PC-3 (cell line): ENCODE measurements around the gene HOXB9. TPM values are rescaled to one million over a fixed set of nuclear protein-coding genes. Genes with fewer than 3 reads are reported as not detected.

ENCODE experiments used
- ATAC-seq: fragments of 200-7000 bp; cut with Tn5 transposase; 2 replicates; pipeline ENCODE4 v1.9.1; 2020; ENCODE audit warnings: mild to moderate bottlenecking, moderate library complexity
- BruUV-seq: library from RNA; stranded (reverse); fragments of 400-500 nt; replicated peaks from 2 replicates; lab custom pipeline; 2021; lab: Mats Ljungman, UMichigan
- CTCF ChIA-PET: fragments of 300-600 bp; sonication (Branson Sonifier 250); formaldehyde crosslinking; loops from one replicate; lab custom pipeline; 2022; ENCODE audit warnings: antibody characterized with exemption; lab: Charles Lee
- POLR2A ChIA-PET: fragments of 300-600 bp; sonication (Branson Sonifier 250); formaldehyde crosslinking; loops from one replicate; lab custom pipeline; 2022; ENCODE audit warnings: antibody characterized with exemption; ENCODE audit not compliant: unreplicated experiment; lab: Charles Lee
- DNase-seq: peaks from one replicate; pipeline ENCODE4 v3.0.0-alpha.2; 2015
- H2AFZ ChIP-seq: fragments of 300-600 bp; sonication (generic); 2 replicates; pipeline ENCODE4 v1.6.0; 2016; ENCODE audit warnings: antibody characterized with exemption, low read length
- H3F3A ChIP-seq: fragments of 300-600 bp; sonication (generic); one replicate; pipeline ENCODE4 v1.6.0; 2017; ENCODE audit warnings: antibody characterized with exemption, low read length, control low read depth, mild to moderate bottlenecking; ENCODE audit not compliant: unreplicated experiment
- H3K27ac ChIP-seq: fragments of 300-600 bp; sonication (generic); 2 replicates; pipeline ENCODE4 v1.5.1; 2016; ENCODE audit warnings: mild to moderate bottlenecking, low read length
- H3K27me3 ChIP-seq: fragments of 300-600 bp; sonication (generic); 2 replicates; pipeline ENCODE4 v1.6.1; 2016; ENCODE audit warnings: low read length, mixed read lengths
- H3K36me3 ChIP-seq: fragments of 300-600 bp; sonication (generic); 2 replicates; pipeline ENCODE4 v1.6.1; 2016; ENCODE audit warnings: low read depth, mixed run types, low read length, mixed read lengths
- H3K4me1 ChIP-seq: fragments of 300-600 bp; sonication (generic); 2 replicates; pipeline ENCODE4 v1.5.1; 2016; ENCODE audit warnings: low read length; ENCODE audit not compliant: insufficient read depth
- H3K4me2 ChIP-seq: fragments of 300-600 bp; sonication (generic); 2 replicates; pipeline ENCODE4 v1.6.0; 2016; ENCODE audit warnings: low read length
- H3K4me3 ChIP-seq: fragments of 300-600 bp; sonication (generic); 2 replicates; pipeline ENCODE4 v1.5.1; 2016; ENCODE audit warnings: mild to moderate bottlenecking, low read length, mixed read lengths
- H3K79me2 ChIP-seq: fragments of 300-600 bp; sonication (generic); 2 replicates; pipeline ENCODE4 v1.6.1; 2017; ENCODE audit warnings: low read length, mixed read lengths
- H3K9ac ChIP-seq: fragments of 300-600 bp; sonication (generic); 2 replicates; pipeline ENCODE4 v1.6.0; 2016; ENCODE audit warnings: mild to moderate bottlenecking, low read length
- H3K9me2 ChIP-seq: fragments of 300-600 bp; sonication (generic); replicated peaks from 2 replicates; pipeline ENCODE4 v1.6.1; 2016; ENCODE audit warnings: mixed run types, low read length, mixed read lengths
- H3K9me3 ChIP-seq: fragments of 300-600 bp; sonication (generic); 2 replicates; pipeline ENCODE4 v1.6.1; 2016; ENCODE audit warnings: low read length, mixed read lengths
- H4K20me1 ChIP-seq: fragments of 300-600 bp; sonication (generic); 2 replicates; pipeline ENCODE4 v1.6.1; 2016; ENCODE audit warnings: low read length, mixed read lengths
- CTCF ChIP-seq: fragments of 300-600 bp; sonication (generic); conservative IDR thresholded peaks from 2 replicates; pipeline ENCODE4 v1.5.1; 2017; ENCODE audit warnings: antibody characterized with exemption, low read depth, mild to moderate bottlenecking, low read length
- EZH2 ChIP-seq: fragments of 300-600 bp; sonication (generic); IDR thresholded peaks from one replicate; pipeline ENCODE4 v1.6.1; 2017; ENCODE audit warnings: antibody characterized with exemption, mild to moderate bottlenecking, low read length; ENCODE audit not compliant: unreplicated experiment
- EZH2phosphoT487 ChIP-seq: fragments of 300-600 bp; sonication (generic); IDR thresholded peaks from 2 replicates; pipeline ENCODE4 v1.6.1; 2018; ENCODE audit warnings: mild to moderate bottlenecking, antibody characterized with exemption, low read length, borderline replicate concordance
- intact Hi-C: fragments of 100-400 bp; cut with micrococcal nuclease; formaldehyde crosslinking; loops from 2 replicates; pipeline ENCODE4 v1.9.0; 2023
- total RNA-seq: library from RNA; depleted of rRNA; stranded (reverse); fragments of >200 nt; gene quantifications from 2 replicates; pipeline ENCODE4 v1.2.3, GENCODE V29; 2014

The HOXB9 gene
- total RNA-seq, 1 experiment from 2014 or later: 7.0 TPM

GRCh38 chr17:48601539-48602425 is 24.4 kb downstream of the HOXB9 start:
- no peak overlapping the region for H3K27ac ChIP-seq
- no peaks in the 10 kb centered on the region for H3K9me2 ChIP-seq
- ATAC-seq (no peak; the same call in 1 of the 2 replicates), DNase-seq (no peak)
- no peaks in the 10 kb centered on the region for H3F3A ChIP-seq
- peaks cover 38% of the 10 kb centered on the region for H3K4me1 ChIP-seq
- H3K36me3 ChIP-seq: no peaks in the 10 kb centered on the region
- POLR2A ChIA-PET: interaction anchor here (0.5 kb wide), 1 partner anchor 265 kb away, joined by 5 read pairs; no protein-coding TSS in a partner anchor
- H3K27me3 ChIP-seq: no peaks in the 10 kb centered on the region
- intact Hi-C loops: no loop called here
- H2AFZ ChIP-seq: peak overlapping the region; percentile 92
- CTCF ChIA-PET: no interaction called here
- peak overlapping the region; percentile 82 for H3K4me3 ChIP-seq
- no peaks in the 10 kb centered on the region for H3K9me3 ChIP-seq
- peaks cover 79% of the 10 kb centered on the region for H3K79me2 ChIP-seq
- H3K9ac ChIP-seq: peak overlapping the region; percentile 39; the same call in 1 of the 2 replicates
- H3K4me2 ChIP-seq: peak overlapping the region; percentile 95
- peaks cover 30% of the 10 kb centered on the region for H4K20me1 ChIP-seq
- TF ChIP-seq EZH2phosphoT487: no peak
- TF ChIP-seq EZH2: no peak
- TF ChIP-seq CTCF: no peak
- no TSS peak for BruUV-seq

- TF ChIP-seq CTCF (no peak), EZH2 (no peak), EZH2phosphoT487 (no peak)
- H3F3A ChIP-seq: no peaks in the 10 kb centered on the region
- H3K9me3 ChIP-seq: no peaks in the 10 kb centered on the region
- H3K27ac ChIP-seq: no peak overlapping the region
- ATAC-seq: no peak
- H3K27me3 ChIP-seq: no peaks in the 10 kb centered on the region
- POLR2A ChIA-PET: interaction anchor here (0.5 kb wide), 1 partner anchor 265 kb away, joined by 5 read pairs; no protein-coding TSS in a partner anchor
- no peaks in the 10 kb centered on the region for H3K36me3 ChIP-seq
- peak overlapping the region; percentile 95 for H3K4me2 ChIP-seq
- H3K4me3 ChIP-seq: peak overlapping the region; percentile 82
- H3K9ac ChIP-seq: peak overlapping the region; percentile 39; the same call in 1 of the 2 replicates
- no peak for DNase-seq
- CTCF ChIA-PET: no interaction called here
- no peak overlapping the region for H2AFZ ChIP-seq
- intact Hi-C loops: no loop called here
- BruUV-seq: no TSS peak
- peaks cover 82% of the 10 kb centered on the region for H3K79me2 ChIP-seq
- H3K9me2 ChIP-seq: no peaks in the 10 kb centered on the region
- peaks cover 38% of the 10 kb centered on the region for H3K4me1 ChIP-seq
- peaks cover 30% of the 10 kb centered on the region for H4K20me1 ChIP-seq
These were observed 25.0 kb downstream of the HOXB9 start for GRCh38 chr17:48601207-48601538.
